Lower leg skin (tissue), 4 donors: Measurements from ENCODE around the gene DNMT3L. TPM values are rescaled to one million over a fixed set of nuclear protein-coding genes. Genes with fewer than 3 reads are reported as not detected.

ENCODE experiments used
- DNase-seq, 2 donors: peaks; one replicate each; pipeline ENCODE4 v3.0.0-alpha.2; 2019; ENCODE audit warnings: low spot score in 2 of 2
- H3K4me3 ChIP-seq: fragments of 200-600 bp; sonication (generic); 2 replicates; pipeline ENCODE4 v1.5.1; 2017; ENCODE audit warnings: mild to moderate bottlenecking, low read depth; ENCODE audit not compliant: poor library complexity, severe bottlenecking
- POLR2A ChIP-seq, 2 donors: fragments of 450-650 bp; IDR thresholded peaks; one replicate each; pipeline ENCODE4 v1.6.1; 2016 to 2017; ENCODE audit warnings: antibody characterized with exemption in 2 of 2, mild to moderate bottlenecking in 1 of 2, moderate library complexity in 1 of 2
- WGBS, 2 donors: methylation state at CpG; one replicate each; pipeline ENCODE4 v1.1.5; 2018; 5-methylcytosine and 5-hydroxymethylcytosine counted together
- intact Hi-C: fragments of 100-400 bp; cut with DNase I; formaldehyde crosslinking; loops from one replicate; pipeline ENCODE4 v1.15.0; 2023; ENCODE audit warnings: low total_unique reads
- total RNA-seq, 4 donors: library from RNA; depleted of rRNA; stranded (reverse); fragments of >200 nt; gene quantifications; one replicate each; pipeline ENCODE4 v1.1.0, GENCODE V29; 2016
- TF ChIP-seq, protein P1 (sequence below), 3 donors: fragments of 450-650 bp; IDR thresholded peaks; one replicate each; pipeline ENCODE4 v1.5.1; 2016; ENCODE audit warnings: antibody characterized with exemption in 3 of 3, mild to moderate bottlenecking in 3 of 3, moderate library complexity in 2 of 3

DNMT3L gene
- total RNA-seq, 4 donors from 2014 or later, result not detected

- no peak for TF ChIP-seq POLR2A (IDR thresholded peaks at IDR 0.05)
- TF ChIP-seq, protein P1, sequence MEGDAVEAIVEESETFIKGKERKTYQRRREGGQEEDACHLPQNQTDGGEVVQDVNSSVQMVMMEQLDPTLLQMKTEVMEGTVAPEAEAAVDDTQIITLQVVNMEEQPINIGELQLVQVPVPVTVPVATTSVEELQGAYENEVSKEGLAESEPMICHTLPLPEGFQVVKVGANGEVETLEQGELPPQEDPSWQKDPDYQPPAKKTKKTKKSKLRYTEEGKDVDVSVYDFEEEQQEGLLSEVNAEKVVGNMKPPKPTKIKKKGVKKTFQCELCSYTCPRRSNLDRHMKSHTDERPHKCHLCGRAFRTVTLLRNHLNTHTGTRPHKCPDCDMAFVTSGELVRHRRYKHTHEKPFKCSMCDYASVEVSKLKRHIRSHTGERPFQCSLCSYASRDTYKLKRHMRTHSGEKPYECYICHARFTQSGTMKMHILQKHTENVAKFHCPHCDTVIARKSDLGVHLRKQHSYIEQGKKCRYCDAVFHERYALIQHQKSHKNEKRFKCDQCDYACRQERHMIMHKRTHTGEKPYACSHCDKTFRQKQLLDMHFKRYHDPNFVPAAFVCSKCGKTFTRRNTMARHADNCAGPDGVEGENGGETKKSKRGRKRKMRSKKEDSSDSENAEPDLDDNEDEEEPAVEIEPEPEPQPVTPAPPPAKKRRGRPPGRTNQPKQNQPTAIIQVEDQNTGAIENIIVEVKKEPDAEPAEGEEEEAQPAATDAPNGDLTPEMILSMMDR (IDR thresholded peaks at IDR 0.05), result no peak
Measured at GRCh38 chr21:44272284-44272858, 10.7 kb upstream of the DNMT3L start.

DNA sequence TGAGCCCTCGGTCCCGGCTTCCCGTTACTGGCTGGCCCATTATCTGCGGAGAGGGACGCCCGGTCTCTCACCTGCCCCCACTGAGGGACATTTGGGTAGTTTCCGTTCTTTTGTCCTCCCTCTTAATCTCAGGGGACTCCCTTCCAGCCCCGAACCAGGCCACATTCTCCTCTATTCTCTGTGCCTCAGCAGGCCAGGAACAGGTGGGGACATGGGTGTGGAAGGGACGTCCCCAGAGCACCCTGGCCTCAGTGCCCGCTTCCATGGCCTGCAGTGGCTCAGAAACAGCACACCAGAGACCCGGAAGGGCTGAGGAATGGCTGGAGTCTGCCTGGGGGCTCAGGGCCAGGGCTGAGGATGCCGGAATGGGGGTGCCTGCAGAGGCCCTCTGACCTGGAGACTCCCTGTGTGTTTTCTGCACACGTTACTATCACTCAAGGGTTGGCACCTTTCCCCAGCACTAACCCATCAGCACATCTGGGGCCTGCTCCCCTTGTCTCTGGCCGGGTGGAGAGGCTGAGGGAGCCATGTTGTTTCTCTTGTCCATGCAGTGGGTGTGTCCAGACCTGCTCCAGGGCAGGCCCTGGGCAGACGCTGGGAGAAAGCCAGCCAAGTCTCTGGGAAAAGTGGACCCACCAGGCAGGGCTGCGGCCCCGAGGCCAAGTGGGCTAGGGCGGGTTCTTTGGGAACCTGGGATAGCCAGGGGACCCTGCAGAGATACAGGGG, 10.0 kb upstream of the DNMT3L start:
- no peak overlapping the region for H3K4me3 ChIP-seq
- TF ChIP-seq POLR2A (IDR thresholded peaks at IDR 0.05), result no peak
- TF ChIP-seq, protein P1 (IDR thresholded peaks at IDR 0.05), result no peak
- intact Hi-C loops, result no loop called here
- DNase-seq, result no peak
- 89 to 91% methylated on average over 16 to 18 of the region's 18 CpGs for WGBS, 2 donors

More at GRCh38 chr21:44272284-44272858, 10.7 kb upstream of the DNMT3L start:
- no peak for DNase-seq
- H3K4me3 ChIP-seq, result no peak overlapping the region
- intact Hi-C loops, result no loop called here
- 86% methylated on average over 17 to 18 of the region's 18 CpGs for WGBS, 2 donors

- no peak overlapping the region for H3K4me3 ChIP-seq
- TF ChIP-seq, protein P1 (IDR thresholded peaks at IDR 0.05), result no peak
- no peak for TF ChIP-seq POLR2A (IDR thresholded peaks at IDR 0.05)
- 76 to 82% methylated on average over 8 of the region's 8 CpGs for WGBS, 2 donors
- DNase-seq, result no peak
- intact Hi-C loops, result no loop called here
Measured at GRCh38 chr21:44269090-44269489, 7.4 kb upstream of the DNMT3L start.

- TF ChIP-seq, protein P1 (IDR thresholded peaks at IDR 0.05), result no peak
- no peak for TF ChIP-seq POLR2A (IDR thresholded peaks at IDR 0.05)
- intact Hi-C loops, result no loop called here
- DNase-seq, result no peak
- 66 to 69% methylated on average over 19 of the region's 19 CpGs for WGBS, 2 donors
- H3K4me3 ChIP-seq, result no peak overlapping the region
Measured at GRCh38 chr21:44267655-44268142, 6.0 kb upstream of the DNMT3L start.

GRCh38 chr21:44265734-44266270, 4.1 kb upstream of the DNMT3L start:
- intact Hi-C loops, result no loop called here
- WGBS, 2 donors, result 91 to 96% methylated on average over 10 to 17 of the region's 17 CpGs
- H3K4me3 ChIP-seq, result no peak overlapping the region
- DNase-seq, result no peak
- TF ChIP-seq POLR2A (IDR thresholded peaks at IDR 0.05), result no peak
- TF ChIP-seq, protein P1 (IDR thresholded peaks at IDR 0.05), result no peak
